HepG2 (cell line): ENCODE data around the gene HOXD3. TPM values are rescaled to one million over a fixed set of nuclear protein-coding genes. Genes with fewer than 3 reads are reported as not detected.

Source experiments
- AGO2 ChIP-seq: fragments of 200-400 bp; formaldehyde crosslinking; optimal IDR thresholded peaks from 2 replicates; pipeline ENCODE3; 2017; ENCODE audit warnings: mild to moderate bottlenecking, low read depth, low read length, moderate library complexity
- ARID4A ChIP-seq: sonication (generic); formaldehyde crosslinking; IDR thresholded peaks from 2 replicates; pipeline ENCODE4 v1.5.0; 2020; ENCODE audit warnings: mild to moderate bottlenecking, missing genetic modification reagents, borderline replicate concordance
- ATF3 ChIP-seq: sonication (generic); formaldehyde crosslinking; IDR thresholded peaks from 2 replicates; pipeline ENCODE4 v1.4.0; 2020; ENCODE audit warnings: missing genetic modification reagents
- BRF2 ChIP-seq: sonication (generic); formaldehyde crosslinking; IDR thresholded peaks from 2 replicates; pipeline ENCODE4 v1.8.1; 2022; ENCODE audit warnings: mild to moderate bottlenecking, missing genetic modification reagents
- DZIP1 ChIP-seq: sonication (generic); formaldehyde crosslinking; IDR thresholded peaks from 2 replicates; pipeline ENCODE4 v1.5.0; 2020; ENCODE audit warnings: mild to moderate bottlenecking, missing genetic modification reagents
- ELF3 ChIP-seq: IDR thresholded peaks from 2 replicates; pipeline ENCODE4 v1.6.1; 2016; ENCODE audit warnings: missing genetic modification reagents, missing compliant biosample characterization
- EZH2 ChIP-seq: conservative IDR thresholded peaks from 2 replicates; pipeline ENCODE4 v1.6.1; 2012; ENCODE audit warnings: mild to moderate bottlenecking, low read depth, low read length, moderate library complexity
- IKZF5 ChIP-seq: IDR thresholded peaks from 2 replicates; pipeline ENCODE4 v1.6.1; 2018; ENCODE audit warnings: missing genetic modification reagents, mild to moderate bottlenecking, missing compliant biosample characterization
- SP2 ChIP-seq: sonication (generic); formaldehyde crosslinking; IDR thresholded peaks from 2 replicates; pipeline ENCODE4 v1.5.1; 2020; ENCODE audit warnings: mild to moderate bottlenecking, missing genetic modification reagents
- ZC3H4 ChIP-seq: sonication (generic); formaldehyde crosslinking; IDR thresholded peaks from 2 replicates; pipeline ENCODE4 v1.4.0; 2020; ENCODE audit warnings: missing genetic modification reagents, borderline replicate concordance
- ZFP62 ChIP-seq: sonication (generic); formaldehyde crosslinking; IDR thresholded peaks from 2 replicates; pipeline ENCODE4 v1.4.0; 2020; ENCODE audit warnings: missing genetic modification reagents
- ZKSCAN1 ChIP-seq: fragments of 150-350 bp; IDR thresholded peaks from 2 replicates; pipeline ENCODE4 v1.6.1; 2014; ENCODE audit warnings: low read length
- ZNF101 ChIP-seq: sonication (generic); formaldehyde crosslinking; IDR thresholded peaks from 2 replicates; pipeline ENCODE4 v1.4.0; 2020; ENCODE audit warnings: mild to moderate bottlenecking, low read depth, missing genetic modification reagents, borderline replicate concordance
- ZNF335 ChIP-seq: sonication (generic); formaldehyde crosslinking; IDR thresholded peaks from 2 replicates; pipeline ENCODE4 v1.4.0; 2020; ENCODE audit warnings: missing genetic modification reagents
- ZNF484 ChIP-seq: sonication (generic); formaldehyde crosslinking; IDR thresholded peaks from 2 replicates; pipeline ENCODE4 v1.5.1; 2020; ENCODE audit warnings: mild to moderate bottlenecking, low read depth, missing genetic modification reagents, borderline replicate concordance
- ZNF530 ChIP-seq: sonication (generic); formaldehyde crosslinking; IDR thresholded peaks from 2 replicates; pipeline ENCODE4 v1.5.0; 2020; ENCODE audit warnings: low read depth, mild to moderate bottlenecking, missing genetic modification reagents
- ZNF563 ChIP-seq: sonication (generic); formaldehyde crosslinking; IDR thresholded peaks from 2 replicates; pipeline ENCODE4 v1.8.0; 2022; ENCODE audit warnings: mild to moderate bottlenecking, moderate library complexity, missing genetic modification reagents
- ZNF616 ChIP-seq: sonication (generic); formaldehyde crosslinking; IDR thresholded peaks from 2 replicates; pipeline ENCODE4 v1.5.0; 2020; ENCODE audit warnings: low read depth, mild to moderate bottlenecking, missing genetic modification reagents
- ZNF83 ChIP-seq: sonication (generic); formaldehyde crosslinking; IDR thresholded peaks from 2 replicates; pipeline ENCODE4 v1.4.0; 2020; ENCODE audit warnings: missing genetic modification reagents, mild to moderate bottlenecking, borderline replicate concordance
- polyA plus RNA-seq, 8 experiments: library from polyadenylated mRNA; depleted of rRNA in 3 of 8; stranded (reverse) in 7 of 8; unstranded in 1 of 8; fragments of >200 nt; fragmentation: Illumina TruSeq in 4 of 8; extraction: Trizol in 4 of 8; gene quantifications; 2 replicates each; pipeline versions ENCODE4 v1.2.1 to v1.2.3, GENCODE V29; 2011 to 2016; ENCODE audit warnings: low read depth in 4 of 8, missing spikeins in 1 of 8, mixed read lengths in 1 of 8; ENCODE audit not compliant: insufficient read depth in 1 of 8
- total RNA-seq, 5 experiments: library from RNA; depleted of rRNA; stranded (reverse); fragments of >200 nt; fragmentation: Illumina TruSeq; extraction: Trizol; gene quantifications; 2 replicates each; pipeline ENCODE4 v1.2.3, GENCODE V29; 2016; ENCODE audit warnings: low read depth in 1 of 5

HOXD3 gene
- total and polyA plus RNA-seq, 2 of the 13 experiments (the other 11 are each of a cell fraction or from before 2014, with no cell fraction given) = 0.05 to 0.09 TPM

GRCh38 chr2:176159663-176160250, 2.6 kb downstream of the HOXD3 start (continued):
- 0 out of 2 replicates have a peak, but pooled peaks have one; percentile 74 for TF ChIP-seq DZIP1 (CRISPR knock-in tag)
- 0 out of 2 replicates have a peak, but pooled peaks have one; percentile 23 for TF ChIP-seq SP2 (CRISPR knock-in tag)
- no peak for TF ChIP-seq ATF3 (CRISPR knock-in tag)
- peak; percentile 27; the same call in 1 of the 2 replicates for TF ChIP-seq ELF3
- no peak for TF ChIP-seq ZNF563 (CRISPR knock-in tag)
- no peak for TF ChIP-seq ZNF335 (CRISPR knock-in tag)
- TF ChIP-seq EZH2 = peak; percentile 98
- no peak for TF ChIP-seq ZNF616 (CRISPR knock-in tag)
- TF ChIP-seq BRF2 (CRISPR knock-in tag) = no peak
- no peak for TF ChIP-seq ZNF484 (CRISPR knock-in tag)
- peak; percentile 37 for TF ChIP-seq AGO2
- no peak for TF ChIP-seq IKZF5 (CRISPR knock-in tag)
- TF ChIP-seq ZC3H4 = no peak
- TF ChIP-seq ZNF83 = no peak
- TF ChIP-seq ZNF101 (CRISPR knock-in tag) = no peak
- TF ChIP-seq ZFP62 (CRISPR knock-in tag) = no peak
- TF ChIP-seq ARID4A (CRISPR knock-in tag) = 0 out of 2 replicates have a peak, but pooled peaks have one; percentile 17
- TF ChIP-seq ZNF530 (CRISPR knock-in tag) = no peak
- TF ChIP-seq ZKSCAN1 = no peak
